IMR-90 (cell line): ENCODE data around the gene CDH13. TPM values are rescaled to one million over a fixed set of nuclear protein-coding genes. Genes with fewer than 3 reads are reported as not detected.

ENCODE experiments used
- ATAC-seq: fragments of 200-7000 bp; cut with Tn5 transposase; 2 replicates; pipeline ENCODE4 v1.9.1; 2020; ENCODE audit warnings: low read depth, mild to moderate bottlenecking, moderate library complexity
- BruUV-seq: library from RNA; stranded (reverse); fragments of 400-500 nt; replicated peaks from 2 replicates; lab custom pipeline; 2021; lab: Mats Ljungman, UMichigan
- CTCF ChIA-PET: fragments of 300-600 bp; formaldehyde crosslinking; extraction: SDS; loops from one replicate; lab custom pipeline; 2021; ENCODE audit warnings: antibody characterized with exemption; lab: Yijun Ruan, JAX
- POLR2A ChIA-PET: fragments of 300-600 bp; sonication (Branson Sonifier 250); formaldehyde crosslinking; loops from one replicate; lab custom pipeline; 2022; ENCODE audit warnings: antibody characterized with exemption; ENCODE audit not compliant: unreplicated experiment; lab: Charles Lee
- DNase-seq: peaks from one replicate; pipeline ENCODE4 v3.0.0; 2013
- H2AFZ ChIP-seq: replicated peaks from 2 replicates; pipeline ENCODE3; 2013; ENCODE audit warnings: low read length, mild to moderate bottlenecking; ENCODE audit not compliant: poor library complexity
- H2AK5ac ChIP-seq: 2 replicates; pipeline ENCODE4 v1.6.1; 2013; ENCODE audit warnings: low read depth, low read length, inconsistent platforms
- H2AK9ac ChIP-seq: replicated peaks from 2 replicates; pipeline ENCODE3; 2013; ENCODE audit warnings: mild to moderate bottlenecking, low read depth, low read length, moderate library complexity; ENCODE audit not compliant: poor library complexity
- H2BK120ac ChIP-seq: 2 replicates; pipeline ENCODE4 v1.6.1; 2013; ENCODE audit warnings: low read depth, low read length, inconsistent platforms
- H2BK15ac ChIP-seq: 3 replicates; pipeline ENCODE4 v1.6.1; 2013; ENCODE audit warnings: low read depth, low read length, inconsistent platforms
- H2BK20ac ChIP-seq: 2 replicates; pipeline ENCODE4 v1.6.1; 2013; ENCODE audit warnings: low read depth, mild to moderate bottlenecking, inconsistent platforms, low read length, moderate library complexity
- H2BK5ac ChIP-seq: 2 replicates; pipeline ENCODE4 v1.6.1; 2013; ENCODE audit warnings: mild to moderate bottlenecking, low read depth, low read length, inconsistent platforms; ENCODE audit not compliant: poor library complexity, severe bottlenecking
- H3K14ac ChIP-seq: replicated peaks from 2 replicates; pipeline ENCODE4 v1.6.1; 2013; ENCODE audit warnings: low read depth, low read length, inconsistent platforms
- H3K18ac ChIP-seq: 2 replicates; pipeline ENCODE4 v1.6.1; 2013; ENCODE audit warnings: low read depth, low read length, control low read depth
- H3K23ac ChIP-seq: 2 replicates; pipeline ENCODE4 v1.6.1; 2013; ENCODE audit warnings: low read depth, low read length, inconsistent platforms
- H3K27ac ChIP-seq: 2 replicates; pipeline ENCODE4 v1.5.1; 2013; ENCODE audit warnings: mild to moderate bottlenecking, control low read depth, low read length; ENCODE audit not compliant: insufficient read depth
- H3K27me3 ChIP-seq: 2 replicates; pipeline ENCODE4 v1.6.1; 2013; ENCODE audit warnings: low read length; ENCODE audit not compliant: control insufficient read depth, insufficient read depth
- H3K36me3 ChIP-seq: 2 replicates; pipeline ENCODE4 v1.6.1; 2013; ENCODE audit warnings: low read length, mixed read lengths; ENCODE audit not compliant: control insufficient read depth, insufficient read depth
- H3K4ac ChIP-seq: 2 replicates; pipeline ENCODE4 v1.6.1; 2013; ENCODE audit warnings: low read depth, low read length, inconsistent platforms
- H3K4me1 ChIP-seq: 2 replicates; pipeline ENCODE4 v1.6.1; 2013; ENCODE audit warnings: low read length, mixed read lengths; ENCODE audit not compliant: control insufficient read depth, insufficient read depth
- H3K4me2 ChIP-seq: 2 replicates; pipeline ENCODE4 v1.6.1; 2013; ENCODE audit warnings: low read depth, mild to moderate bottlenecking, control low read depth, low read length, moderate library complexity
- H3K4me3 ChIP-seq: 2 replicates; pipeline ENCODE4 v1.5.1; 2013; ENCODE audit warnings: low read depth, mild to moderate bottlenecking, control low read depth, low read length, moderate library complexity; ENCODE audit not compliant: insufficient read depth
- H3K56ac ChIP-seq: 2 replicates; pipeline ENCODE4 v1.6.1; 2013; ENCODE audit warnings: low read length, inconsistent platforms; ENCODE audit not compliant: insufficient read depth; ENCODE audit errors: extremely low read depth
- H3K79me1 ChIP-seq, 2 experiments: 2 replicates each; pipeline ENCODE4 v1.6.1; 2013; ENCODE audit warnings: low read length in 2 of 2, inconsistent platforms in 1 of 2, low read depth in 1 of 2
- H3K9ac ChIP-seq: 2 replicates; pipeline ENCODE4 v1.6.1; 2013; ENCODE audit warnings: low read depth, low read length, control low read depth
- H3K9me1 ChIP-seq: 2 replicates; pipeline ENCODE4 v1.6.1; 2013; ENCODE audit warnings: low read length, inconsistent platforms; ENCODE audit not compliant: insufficient read depth
- H3K9me3 ChIP-seq: 2 replicates; pipeline ENCODE4 v1.6.1; 2013; ENCODE audit warnings: low read length; ENCODE audit not compliant: control insufficient read depth, insufficient read depth
- H4K20me1 ChIP-seq: 2 replicates; pipeline ENCODE4 v1.6.1; 2013; ENCODE audit warnings: low read length, inconsistent platforms; ENCODE audit not compliant: insufficient read depth
- H4K5ac ChIP-seq: 2 replicates; pipeline ENCODE4 v1.6.1; 2013; ENCODE audit warnings: mild to moderate bottlenecking, low read depth, low read length, control low read depth
- H4K8ac ChIP-seq, 2 experiments: 2 replicates each; pipeline ENCODE4 v1.6.1; 2013; ENCODE audit warnings: low read depth in 2 of 2, low read length in 2 of 2, control low read depth in 1 of 2, inconsistent platforms in 1 of 2
- H4K91ac ChIP-seq: 2 replicates; pipeline ENCODE4 v1.6.1; 2013; ENCODE audit warnings: low read depth, low read length, inconsistent platforms; ENCODE audit not compliant: insufficient read depth
- CEBPB ChIP-seq: IDR thresholded peaks from 2 replicates; pipeline ENCODE4 v1.6.1; 2012; ENCODE audit warnings: low read depth, low read length, improper control_type of control experiment
- CTCF ChIP-seq: conservative IDR thresholded peaks from 2 replicates; pipeline ENCODE4 v1.5.1; 2012; ENCODE audit warnings: mild to moderate bottlenecking, low read depth, low read length, improper control_type of control experiment
- WGBS, 2 experiments: methylation state at CpG; one replicate each; pipeline versions ENCODE4 v1.1.5 to v1.1.7; 2013; ENCODE audit warnings: missing lambda C conversion rate in 2 of 2; ENCODE audit not compliant: insufficient read length in 1 of 2; ENCODE audit errors: extremely low coverage in 2 of 2; 5-methylcytosine and 5-hydroxymethylcytosine counted together
- dilution Hi-C: fragments of 300-500 bp; cut with HindIII; formaldehyde crosslinking; loops from one replicate; pipeline ENCODE4 v1.14.3; 2018; ENCODE audit warnings: low sequenced_read_pairs; ENCODE audit not compliant: unreplicated experiment
- in situ Hi-C: fragments of 300-500 bp; cut with MboI; formaldehyde crosslinking; loops from 3 replicates; pipeline ENCODE4 v1.14.3; 2019; ENCODE audit warnings: low sequenced_read_pairs, inconsistent platforms, mixed read lengths
- intact Hi-C: fragments of 100-400 bp; cut with micrococcal nuclease; formaldehyde crosslinking; loops from 2 replicates; pipeline ENCODE4 v1.10.0; 2022
- polyA plus RNA-seq, 3 experiments: library from polyadenylated mRNA; depleted of rRNA; stranded (reverse); fragments of >200 nt; gene quantifications; 2 replicates each; pipeline ENCODE4 v1.2.3, GENCODE V29; 2012; ENCODE audit warnings: low replicate concordance in 1 of 3
- total RNA-seq: library from RNA; depleted of rRNA; stranded (reverse); fragments of >200 nt; gene quantifications from 2 replicates; pipeline ENCODE4 v1.2.3, GENCODE V29; 2012

Gene CDH13
- total and polyA plus RNA-seq, 2 of the 4 experiments (the other 2 are of a cell fraction), result 61.6 to 74.7 TPM

- Histone ChIP-seq H4K5ac (no peak overlapping the region), H3K4me1 (no peaks in the 10 kb centered on the region; the same call in 1 of the 2 replicates), H4K20me1 (no peaks in the 10 kb centered on the region), H3K18ac (no peak overlapping the region), H3K14ac (no peak overlapping the region), H3K23ac (no peak overlapping the region), H3K36me3 (no peaks in the 10 kb centered on the region), H2BK5ac (no peak overlapping the region), H3K9ac (no peak overlapping the region), H4K91ac (no peak overlapping the region), H3K27ac (no peak overlapping the region), H3K4ac (no peak overlapping the region), H2BK15ac (no peak overlapping the region), H2AFZ (no peak overlapping the region), H3K9me3 (peaks cover 4% of the 10 kb centered on the region), H3K4me3 (no peak overlapping the region), H2AK9ac (no peak overlapping the region), H3K56ac (no peak overlapping the region), H3K27me3 (no peaks in the 10 kb centered on the region), H3K79me1 (no peaks in the 10 kb centered on the region; a peak in 1 of 4 replicates), H2AK5ac (no peak overlapping the region), H3K9me1 (no peaks in the 10 kb centered on the region), H2BK20ac (no peak overlapping the region), H2BK120ac (no peak overlapping the region), H4K8ac (no peak overlapping the region), H3K4me2 (no peak overlapping the region)
- ChIA-PET CTCF (interaction anchor here (0.6 kb wide), 1 partner anchor 369 kb away, joined by 3 read pairs; no protein-coding TSS in a partner anchor), POLR2A (no interaction called here)
- in situ Hi-C loops, result no loop called here
- WGBS, 2 experiments, result no CpG with 5 or more reads among the region's 2 CpGs
- no peak for ATAC-seq
- TF ChIP-seq CTCF, result no peak
- peak; percentile 65 for TF ChIP-seq CEBPB
- dilution Hi-C loops, result no loop called here
- intact Hi-C loops, result no loop called here
- no TSS peak for BruUV-seq
- DNase-seq, result no peak
These were observed 473.9 kb downstream of the CDH13 start for GRCh38 chr16:83100679-83101078.
